GM23338 (cell line): ENCODE data around the gene LST1. TPM values are rescaled to one million over a fixed set of nuclear protein-coding genes. Genes with fewer than 3 reads are reported as not detected.

Experiments used
- ATAC-seq: fragments of 200-7000 bp; cut with Tn5 transposase; 3 replicates; pipeline ENCODE4 v1.9.1; 2020
- DNase-seq: peaks from one replicate; pipeline ENCODE4 v3.0.0-alpha.2; 2015; ENCODE audit warnings: low spot score
- H2AFZ ChIP-seq: fragments of 200-600 bp; sonication (generic); 2 replicates; pipeline ENCODE4 v1.8.0; 2016; ENCODE audit warnings: antibody characterized with exemption, mild to moderate bottlenecking, moderate library complexity
- H3F3A ChIP-seq: fragments of 200-600 bp; sonication (generic); replicated peaks from 2 replicates; pipeline ENCODE4 v1.8.0; 2017; ENCODE audit warnings: antibody characterized with exemption, mixed run types, low read depth
- H3K27ac ChIP-seq: fragments of 200-600 bp; sonication (generic); 2 replicates; pipeline ENCODE4 v1.6.1; 2016; ENCODE audit warnings: low read depth
- H3K27me3 ChIP-seq: fragments of 200-600 bp; sonication (generic); 2 replicates; pipeline ENCODE4 v1.8.0; 2016; ENCODE audit warnings: mild to moderate bottlenecking, mixed run types, moderate library complexity; ENCODE audit not compliant: insufficient read depth
- H3K36me3 ChIP-seq: fragments of 200-600 bp; sonication (generic); 2 replicates; pipeline ENCODE4 v1.8.0; 2016; ENCODE audit warnings: mild to moderate bottlenecking; ENCODE audit not compliant: insufficient read depth
- H3K4me1 ChIP-seq: fragments of 200-600 bp; sonication (generic); 2 replicates; pipeline ENCODE4 v1.8.0; 2016; ENCODE audit warnings: mild to moderate bottlenecking, moderate library complexity; ENCODE audit not compliant: insufficient read depth
- H3K4me2 ChIP-seq: fragments of 200-600 bp; sonication (generic); 2 replicates; pipeline ENCODE4 v1.7.1; 2017; ENCODE audit warnings: mixed run types
- H3K4me3 ChIP-seq: fragments of 200-600 bp; sonication (generic); 2 replicates; pipeline ENCODE4 v1.6.1; 2016; ENCODE audit warnings: mixed run types
- H3K79me2 ChIP-seq: fragments of 200-600 bp; sonication (generic); replicated peaks from 2 replicates; pipeline ENCODE4 v1.8.0; 2017; ENCODE audit warnings: mild to moderate bottlenecking; ENCODE audit not compliant: insufficient read depth
- H3K9me2 ChIP-seq: fragments of 200-600 bp; sonication (generic); 2 replicates; pipeline ENCODE4 v1.8.0; 2017; ENCODE audit not compliant: insufficient read depth
- H4K20me1 ChIP-seq: fragments of 200-600 bp; sonication (generic); replicated peaks from 2 replicates; pipeline ENCODE4 v1.8.0; 2017; ENCODE audit warnings: mild to moderate bottlenecking; ENCODE audit not compliant: insufficient read depth
- H3K27ac Mint-ChIP-seq: 2 replicates; pipeline ENCODE4 v1.8.0; 2020; ENCODE audit warnings: inconsistent platforms, mild to moderate bottlenecking, moderate library complexity, mixed read lengths
- H3K27me3 Mint-ChIP-seq: 3 replicates; pipeline ENCODE4 v1.8.0; 2022; ENCODE audit warnings: low read depth, mild to moderate bottlenecking, moderate library complexity, mixed read lengths, inconsistent platforms; ENCODE audit not compliant: insufficient read depth, poor library complexity
- H3K36me3 Mint-ChIP-seq: 3 replicates; pipeline ENCODE4 v1.8.0; 2021; ENCODE audit warnings: low read depth, mild to moderate bottlenecking, inconsistent platforms, moderate library complexity, mixed read lengths
- H3K4me1 Mint-ChIP-seq: 3 replicates; pipeline ENCODE4 v1.8.0; 2020; ENCODE audit warnings: mild to moderate bottlenecking, inconsistent platforms, mixed read lengths
- H3K4me3 Mint-ChIP-seq: 3 replicates; pipeline ENCODE4 v1.8.0; 2021; ENCODE audit warnings: moderate library complexity, mild to moderate bottlenecking, inconsistent platforms, mixed read lengths
- H3K9me3 Mint-ChIP-seq: 3 replicates; pipeline ENCODE4 v1.8.0; 2020; ENCODE audit warnings: moderate library complexity, mild to moderate bottlenecking, inconsistent platforms, mixed read lengths
- CREB1 ChIP-seq: fragments of 250-450 bp; sonication (Bioruptor Pico); IDR thresholded peaks from 2 replicates; pipeline ENCODE4 v1.5.0; 2020; ENCODE audit warnings: low read depth, mild to moderate bottlenecking, moderate library complexity
- EZH2 ChIP-seq: fragments of 200-600 bp; sonication (generic); IDR thresholded peaks from one replicate; pipeline ENCODE4 v1.8.0; 2017; ENCODE audit warnings: antibody characterized with exemption, mild to moderate bottlenecking, low read depth; ENCODE audit not compliant: unreplicated experiment
- EZH2phosphoT487 ChIP-seq: fragments of 200-600 bp; sonication (generic); IDR thresholded peaks from one replicate; pipeline ENCODE4 v1.8.1; 2018; ENCODE audit warnings: antibody characterized with exemption; ENCODE audit not compliant: unreplicated experiment
- JUNB ChIP-seq: IDR thresholded peaks from one replicate; pipeline ENCODE4 v1.6.1; 2016; ENCODE audit warnings: antibody characterized with exemption; ENCODE audit not compliant: unreplicated experiment
- NANOG ChIP-seq: IDR thresholded peaks from 2 replicates; pipeline ENCODE4 v1.6.1; 2016; ENCODE audit warnings: antibody characterized with exemption, borderline replicate concordance
- POLR2AphosphoS5 ChIP-seq: IDR thresholded peaks from 2 replicates; pipeline ENCODE4 v1.6.1; 2016; ENCODE audit warnings: antibody characterized with exemption, low read depth
- STAT1 ChIP-seq: IDR thresholded peaks from one replicate; pipeline ENCODE4 v1.6.1; 2016; ENCODE audit warnings: antibody characterized with exemption; ENCODE audit not compliant: unreplicated experiment
- ZNF114 ChIP-seq: fragments of 250-450 bp; sonication (Bioruptor Pico); IDR thresholded peaks from 2 replicates; pipeline ENCODE4 v1.5.0; 2020; ENCODE audit warnings: mild to moderate bottlenecking, moderate library complexity
- ZNF331 ChIP-seq: fragments of 250-450 bp; sonication (Bioruptor Pico); IDR thresholded peaks from 2 replicates; pipeline ENCODE4 v1.5.0; 2020; ENCODE audit warnings: low read depth, mild to moderate bottlenecking, moderate library complexity
- polyA plus RNA-seq: library from polyadenylated mRNA; unstranded; fragments of >200 nt; fragmentation: Nextera tagmentation; extraction: Ambion mirVana; gene quantifications from 2 replicates; pipeline ENCODE4 v1.2.1, GENCODE V29; 2016
- total RNA-seq: library from RNA; depleted of rRNA; stranded (reverse); fragments of >200 nt; shearing (Covaris generic); gene quantifications from 2 replicates; pipeline ENCODE4 v1.2.3, GENCODE V29; 2014
- TF ChIP-seq, protein P1 (sequence below): IDR thresholded peaks from 2 replicates; pipeline ENCODE4 v1.6.1; 2016; ENCODE audit warnings: antibody characterized with exemption
- TF ChIP-seq, protein P2 (sequence below), 2 experiments: fragments of 200-600 bp in 1 of 2; sonication (generic) in 1 of 2; conservative IDR thresholded peaks; 2 replicates each; pipeline versions ENCODE4 v1.5.1 to v1.6.1; 2016 to 2017; ENCODE audit warnings: antibody characterized with exemption in 2 of 2, low read depth in 2 of 2, mild to moderate bottlenecking in 2 of 2, moderate library complexity in 1 of 2
- TF ChIP-seq, protein P3 (sequence below): IDR thresholded peaks from one replicate; pipeline ENCODE4 v1.6.1; 2018; ENCODE audit warnings: antibody characterized with exemption; ENCODE audit not compliant: unreplicated experiment

LST1 gene
- total and polyA plus RNA-seq, 2 experiments from 2014 or later: 0.37 TPM; not detected in 1

- Histone ChIP-seq H3F3A (no peaks in the 10 kb centered on the region), H3K9me2 (no peaks in the 10 kb centered on the region), H3K36me3 (no peaks in the 10 kb centered on the region), H3K27me3 (no peaks in the 10 kb centered on the region), H3K27ac (no peak overlapping the region), H3K4me1 (peaks cover 3% of the 10 kb centered on the region; the same call in 1 of the 2 replicates), H3K4me2 (no peak overlapping the region), H4K20me1 (no peaks in the 10 kb centered on the region), H3K4me3 (no peak overlapping the region), H2AFZ (no peak overlapping the region), H3K79me2 (no peaks in the 10 kb centered on the region)
- ATAC-seq: no peak
- H3K9me3 Mint-ChIP-seq: no peaks in the 10 kb centered on the region; the same call in 2 of the 3 replicates
- H3K27me3 Mint-ChIP-seq: peaks cover 3% of the 10 kb centered on the region
- H3K4me3 Mint-ChIP-seq: no peak overlapping the region
- H3K36me3 Mint-ChIP-seq: peaks cover 27% of the 10 kb centered on the region
- TF ChIP-seq CREB1 (CRISPR knock-in tag) (no peak), POLR2AphosphoS5 (no peak), JUNB (no peak), ZNF331 (CRISPR knock-in tag) (no peak), STAT1 (no peak), EZH2 (no peak), EZH2phosphoT487 (no peak)
- TF ChIP-seq, protein P1, sequence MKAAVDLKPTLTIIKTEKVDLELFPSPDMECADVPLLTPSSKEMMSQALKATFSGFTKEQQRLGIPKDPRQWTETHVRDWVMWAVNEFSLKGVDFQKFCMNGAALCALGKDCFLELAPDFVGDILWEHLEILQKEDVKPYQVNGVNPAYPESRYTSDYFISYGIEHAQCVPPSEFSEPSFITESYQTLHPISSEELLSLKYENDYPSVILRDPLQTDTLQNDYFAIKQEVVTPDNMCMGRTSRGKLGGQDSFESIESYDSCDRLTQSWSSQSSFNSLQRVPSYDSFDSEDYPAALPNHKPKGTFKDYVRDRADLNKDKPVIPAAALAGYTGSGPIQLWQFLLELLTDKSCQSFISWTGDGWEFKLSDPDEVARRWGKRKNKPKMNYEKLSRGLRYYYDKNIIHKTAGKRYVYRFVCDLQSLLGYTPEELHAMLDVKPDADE: no peak
- TF ChIP-seq, protein P2, sequence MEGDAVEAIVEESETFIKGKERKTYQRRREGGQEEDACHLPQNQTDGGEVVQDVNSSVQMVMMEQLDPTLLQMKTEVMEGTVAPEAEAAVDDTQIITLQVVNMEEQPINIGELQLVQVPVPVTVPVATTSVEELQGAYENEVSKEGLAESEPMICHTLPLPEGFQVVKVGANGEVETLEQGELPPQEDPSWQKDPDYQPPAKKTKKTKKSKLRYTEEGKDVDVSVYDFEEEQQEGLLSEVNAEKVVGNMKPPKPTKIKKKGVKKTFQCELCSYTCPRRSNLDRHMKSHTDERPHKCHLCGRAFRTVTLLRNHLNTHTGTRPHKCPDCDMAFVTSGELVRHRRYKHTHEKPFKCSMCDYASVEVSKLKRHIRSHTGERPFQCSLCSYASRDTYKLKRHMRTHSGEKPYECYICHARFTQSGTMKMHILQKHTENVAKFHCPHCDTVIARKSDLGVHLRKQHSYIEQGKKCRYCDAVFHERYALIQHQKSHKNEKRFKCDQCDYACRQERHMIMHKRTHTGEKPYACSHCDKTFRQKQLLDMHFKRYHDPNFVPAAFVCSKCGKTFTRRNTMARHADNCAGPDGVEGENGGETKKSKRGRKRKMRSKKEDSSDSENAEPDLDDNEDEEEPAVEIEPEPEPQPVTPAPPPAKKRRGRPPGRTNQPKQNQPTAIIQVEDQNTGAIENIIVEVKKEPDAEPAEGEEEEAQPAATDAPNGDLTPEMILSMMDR (conservative IDR thresholded peaks at IDR 0.05; ENCODE audit: low read depth in 2 of 2): no peak
- no peak for DNase-seq
- H3K27ac Mint-ChIP-seq: no peak overlapping the region
- H3K4me1 Mint-ChIP-seq: peaks cover 18% of the 10 kb centered on the region
Observed at GRCh38 chr6:31557443-31558317, 28.4 kb upstream of the LST1 start.

DNA sequence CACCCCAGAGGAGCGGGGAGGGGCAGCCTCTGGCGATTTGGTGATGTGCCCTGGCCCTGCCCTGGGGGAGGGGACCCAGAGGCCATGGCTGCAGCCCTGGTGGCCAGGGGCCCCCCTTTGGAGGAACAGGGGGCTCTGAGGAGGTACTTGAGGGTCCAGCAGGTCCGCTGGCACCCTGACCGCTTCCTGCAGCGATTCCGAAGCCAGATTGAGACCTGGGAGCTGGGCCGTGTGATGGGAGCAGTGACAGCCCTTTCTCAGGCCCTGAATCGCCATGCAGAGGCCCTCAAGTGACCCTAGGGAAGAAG, 27.8 kb upstream of the LST1 start:
- H3K79me2 ChIP-seq: no peaks in the 10 kb centered on the region
- H3K27ac ChIP-seq: no peak overlapping the region
- Mint-ChIP-seq H3K27ac (no peak overlapping the region), H3K36me3 (peaks cover 26% of the 10 kb centered on the region), H3K4me1 (peaks cover 18% of the 10 kb centered on the region), H3K27me3 (peaks cover 3% of the 10 kb centered on the region), H3K4me3 (no peak overlapping the region), H3K9me3 (no peaks in the 10 kb centered on the region; the same call in 2 of the 3 replicates)
- no peaks in the 10 kb centered on the region for H3K36me3 ChIP-seq
- peaks cover 3% of the 10 kb centered on the region; the same call in 1 of the 2 replicates for H3K4me1 ChIP-seq
- H3K4me2 ChIP-seq: no peak overlapping the region
- H4K20me1 ChIP-seq: no peaks in the 10 kb centered on the region
- no peak overlapping the region for H2AFZ ChIP-seq
- no peak for ATAC-seq
- H3K4me3 ChIP-seq: no peak overlapping the region
- H3K27me3 ChIP-seq: no peaks in the 10 kb centered on the region
- no peaks in the 10 kb centered on the region for H3F3A ChIP-seq
- no peaks in the 10 kb centered on the region for H3K9me2 ChIP-seq
- no peak for DNase-seq
- TF ChIP-seq NANOG: no peak
- TF ChIP-seq EZH2: no peak
- no peak for TF ChIP-seq STAT1
- TF ChIP-seq CREB1 (CRISPR knock-in tag): no peak
- TF ChIP-seq, protein P3, sequence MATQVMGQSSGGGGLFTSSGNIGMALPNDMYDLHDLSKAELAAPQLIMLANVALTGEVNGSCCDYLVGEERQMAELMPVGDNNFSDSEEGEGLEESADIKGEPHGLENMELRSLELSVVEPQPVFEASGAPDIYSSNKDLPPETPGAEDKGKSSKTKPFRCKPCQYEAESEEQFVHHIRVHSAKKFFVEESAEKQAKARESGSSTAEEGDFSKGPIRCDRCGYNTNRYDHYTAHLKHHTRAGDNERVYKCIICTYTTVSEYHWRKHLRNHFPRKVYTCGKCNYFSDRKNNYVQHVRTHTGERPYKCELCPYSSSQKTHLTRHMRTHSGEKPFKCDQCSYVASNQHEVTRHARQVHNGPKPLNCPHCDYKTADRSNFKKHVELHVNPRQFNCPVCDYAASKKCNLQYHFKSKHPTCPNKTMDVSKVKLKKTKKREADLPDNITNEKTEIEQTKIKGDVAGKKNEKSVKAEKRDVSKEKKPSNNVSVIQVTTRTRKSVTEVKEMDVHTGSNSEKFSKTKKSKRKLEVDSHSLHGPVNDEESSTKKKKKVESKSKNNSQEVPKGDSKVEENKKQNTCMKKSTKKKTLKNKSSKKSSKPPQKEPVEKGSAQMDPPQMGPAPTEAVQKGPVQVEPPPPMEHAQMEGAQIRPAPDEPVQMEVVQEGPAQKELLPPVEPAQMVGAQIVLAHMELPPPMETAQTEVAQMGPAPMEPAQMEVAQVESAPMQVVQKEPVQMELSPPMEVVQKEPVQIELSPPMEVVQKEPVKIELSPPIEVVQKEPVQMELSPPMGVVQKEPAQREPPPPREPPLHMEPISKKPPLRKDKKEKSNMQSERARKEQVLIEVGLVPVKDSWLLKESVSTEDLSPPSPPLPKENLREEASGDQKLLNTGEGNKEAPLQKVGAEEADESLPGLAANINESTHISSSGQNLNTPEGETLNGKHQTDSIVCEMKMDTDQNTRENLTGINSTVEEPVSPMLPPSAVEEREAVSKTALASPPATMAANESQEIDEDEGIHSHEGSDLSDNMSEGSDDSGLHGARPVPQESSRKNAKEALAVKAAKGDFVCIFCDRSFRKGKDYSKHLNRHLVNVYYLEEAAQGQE: no peak
- TF ChIP-seq JUNB: no peak
- TF ChIP-seq, protein P2 (conservative IDR thresholded peaks at IDR 0.05; ENCODE audit: low read depth in 2 of 2): no peak
- TF ChIP-seq, protein P1: no peak
- TF ChIP-seq POLR2AphosphoS5: no peak
- TF ChIP-seq ZNF114: no peak
- no peak for TF ChIP-seq ZNF331 (CRISPR knock-in tag)
- no peak for TF ChIP-seq EZH2phosphoT487
